Mucosa of descending colon (tissue), 3 donors: ENCODE measurements around the gene VPS9D1. TPM values are rescaled to one million over a fixed set of nuclear protein-coding genes. Genes with fewer than 3 reads are reported as not detected.

Experiments used
- ATAC-seq: fragments of 200-7000 bp; cut with Tn5 transposase; one replicate; pipeline ENCODE4 v1.9.1; 2020; ENCODE audit warnings: mild to moderate bottlenecking, moderate library complexity
- DNase-seq, 3 donors: peaks; one replicate each; pipeline ENCODE4 v3.0.0-alpha.2; 2020
- H3K36me3 ChIP-seq: fragments of 200-600 bp; one replicate; pipeline ENCODE4 v1.8.0; 2021; ENCODE audit warnings: low read depth, mild to moderate bottlenecking
- H3K4me1 ChIP-seq: fragments of 200-600 bp; one replicate; pipeline ENCODE4 v1.8.0; 2021; ENCODE audit warnings: low read depth, mild to moderate bottlenecking
- H3K4me3 ChIP-seq: fragments of 200-600 bp; one replicate; pipeline ENCODE4 v1.8.0; 2021; ENCODE audit warnings: mild to moderate bottlenecking
- H3K9me3 ChIP-seq: fragments of 200-600 bp; one replicate; pipeline ENCODE4 v1.8.0; 2021; ENCODE audit warnings: mild to moderate bottlenecking
- intact Hi-C, 2 donors: fragments of 100-400 bp; cut with DNase I in 1 of 2; cut with micrococcal nuclease in 1 of 2; formaldehyde crosslinking; loops; one replicate each; pipeline versions ENCODE4 v1.11.0 to v1.11.1; 2022; cut with DNase I, micrococcal nuclease
- total RNA-seq, 3 donors: library from RNA; stranded (reverse); fragmentation: NEBNext Ultra II Directional in 2 of 3; extraction: Animal tissue kit (Norgen Biotek cat#: 25700) in 2 of 3; gene quantifications; one replicate each; pipeline versions ENCODE4 v1.2.1 to v1.2.4, GENCODE V29; 2021 to 2023
- TF ChIP-seq, protein P1 (sequence below): fragments of 200-600 bp; IDR thresholded peaks from one replicate; pipeline ENCODE4 v1.8.0; 2022; ENCODE audit warnings: antibody characterized with exemption, mild to moderate bottlenecking
- donor health status: DM: no; HTN: no; CAD: no; lungs with moderate emphysema.
- donor health status: DM: no; HTN: no; CAD: no.
- donor health status: DM: no; HTN: yes; CAD: no.

The VPS9D1 gene
- total RNA-seq, 3 donors from 2014 or later: 15.3 to 20.6 (median 16.4) TPM

DNA sequence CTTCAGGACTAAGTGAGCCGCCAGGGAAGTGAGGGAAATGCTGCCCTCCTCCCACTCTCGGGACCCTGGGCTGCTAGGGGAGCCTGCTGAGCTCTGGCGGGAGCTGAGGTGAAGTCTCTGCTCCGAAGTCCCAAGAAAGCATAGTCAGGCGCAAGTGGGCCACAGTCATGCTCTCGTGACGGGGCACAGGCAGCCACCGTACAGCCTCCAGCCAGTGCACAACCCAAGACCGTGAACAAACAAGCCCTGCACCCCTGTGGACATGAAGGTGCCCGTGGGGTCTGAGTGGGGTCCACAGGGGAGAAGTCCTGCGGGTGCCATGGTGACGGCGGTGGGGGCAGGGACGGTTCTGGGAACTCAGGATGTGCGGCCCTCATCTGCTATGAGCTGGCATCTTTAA, 25.3 kb upstream of the VPS9D1 start:
- intact Hi-C loops: no loop called here
- no peak overlapping the region for H3K4me3 ChIP-seq
- H3K4me1 ChIP-seq: no peaks in the 10 kb centered on the region
- TF ChIP-seq, protein P1, sequence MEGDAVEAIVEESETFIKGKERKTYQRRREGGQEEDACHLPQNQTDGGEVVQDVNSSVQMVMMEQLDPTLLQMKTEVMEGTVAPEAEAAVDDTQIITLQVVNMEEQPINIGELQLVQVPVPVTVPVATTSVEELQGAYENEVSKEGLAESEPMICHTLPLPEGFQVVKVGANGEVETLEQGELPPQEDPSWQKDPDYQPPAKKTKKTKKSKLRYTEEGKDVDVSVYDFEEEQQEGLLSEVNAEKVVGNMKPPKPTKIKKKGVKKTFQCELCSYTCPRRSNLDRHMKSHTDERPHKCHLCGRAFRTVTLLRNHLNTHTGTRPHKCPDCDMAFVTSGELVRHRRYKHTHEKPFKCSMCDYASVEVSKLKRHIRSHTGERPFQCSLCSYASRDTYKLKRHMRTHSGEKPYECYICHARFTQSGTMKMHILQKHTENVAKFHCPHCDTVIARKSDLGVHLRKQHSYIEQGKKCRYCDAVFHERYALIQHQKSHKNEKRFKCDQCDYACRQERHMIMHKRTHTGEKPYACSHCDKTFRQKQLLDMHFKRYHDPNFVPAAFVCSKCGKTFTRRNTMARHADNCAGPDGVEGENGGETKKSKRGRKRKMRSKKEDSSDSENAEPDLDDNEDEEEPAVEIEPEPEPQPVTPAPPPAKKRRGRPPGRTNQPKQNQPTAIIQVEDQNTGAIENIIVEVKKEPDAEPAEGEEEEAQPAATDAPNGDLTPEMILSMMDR: no peak
- H3K36me3 ChIP-seq: no peaks in the 10 kb centered on the region
- ATAC-seq (no peak), DNase-seq (no peak)
- no peaks in the 10 kb centered on the region for H3K9me3 ChIP-seq

DNA sequence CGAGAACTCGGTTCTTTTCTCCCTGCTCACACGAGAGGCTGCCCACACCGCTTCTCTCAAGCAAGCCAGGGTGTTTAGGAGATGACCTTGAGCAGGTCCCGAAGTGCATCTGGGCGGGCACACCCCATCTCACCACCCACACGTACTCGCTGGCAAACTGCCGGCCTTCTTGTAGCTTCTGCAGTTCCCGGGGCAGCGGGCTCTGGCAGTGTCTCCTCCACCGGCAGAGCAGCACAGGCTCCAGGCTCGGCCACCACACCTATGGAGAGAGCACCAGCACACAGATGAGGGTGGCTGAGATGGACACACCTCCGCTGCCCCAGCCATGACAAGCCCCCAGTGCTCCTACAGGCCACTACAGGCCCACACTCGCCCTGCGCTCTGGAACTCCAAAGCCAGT, 24.1 kb upstream of the VPS9D1 start:
- H3K36me3 ChIP-seq: no peaks in the 10 kb centered on the region
- H3K4me3 ChIP-seq: no peak overlapping the region
- no peak for ATAC-seq
- TF ChIP-seq, protein P1: no peak
- no peaks in the 10 kb centered on the region for H3K4me1 ChIP-seq
- intact Hi-C loops: no loop called here
- no peaks in the 10 kb centered on the region for H3K9me3 ChIP-seq
- no peak for DNase-seq

DNA sequence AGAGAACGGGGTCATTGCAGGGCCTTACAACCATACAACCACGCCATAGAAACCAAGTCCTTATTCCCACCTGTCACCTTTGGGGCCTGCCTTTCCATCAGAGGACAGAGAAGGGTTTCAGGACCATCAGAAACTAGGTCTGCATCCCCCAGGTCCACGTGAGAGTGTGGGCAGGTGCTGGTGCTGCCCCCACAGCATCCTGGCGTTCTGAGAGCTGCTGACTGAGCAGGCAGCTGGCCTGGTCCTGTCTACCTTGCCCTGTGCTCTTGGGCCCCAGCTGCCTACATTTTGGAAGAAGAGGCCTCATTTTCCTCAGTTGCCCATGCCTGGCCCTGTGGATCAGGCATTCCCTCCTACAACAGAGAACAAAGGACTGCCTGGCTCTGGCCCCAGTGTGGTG, 22.2 kb upstream of the VPS9D1 start:
- ATAC-seq (no peak), DNase-seq (no peak)
- intact Hi-C loops: no loop called here
- Histone ChIP-seq H3K36me3 (no peaks in the 10 kb centered on the region), H3K9me3 (no peaks in the 10 kb centered on the region), H3K4me1 (no peaks in the 10 kb centered on the region), H3K4me3 (no peak overlapping the region)
- TF ChIP-seq, protein P1: no peak

DNA sequence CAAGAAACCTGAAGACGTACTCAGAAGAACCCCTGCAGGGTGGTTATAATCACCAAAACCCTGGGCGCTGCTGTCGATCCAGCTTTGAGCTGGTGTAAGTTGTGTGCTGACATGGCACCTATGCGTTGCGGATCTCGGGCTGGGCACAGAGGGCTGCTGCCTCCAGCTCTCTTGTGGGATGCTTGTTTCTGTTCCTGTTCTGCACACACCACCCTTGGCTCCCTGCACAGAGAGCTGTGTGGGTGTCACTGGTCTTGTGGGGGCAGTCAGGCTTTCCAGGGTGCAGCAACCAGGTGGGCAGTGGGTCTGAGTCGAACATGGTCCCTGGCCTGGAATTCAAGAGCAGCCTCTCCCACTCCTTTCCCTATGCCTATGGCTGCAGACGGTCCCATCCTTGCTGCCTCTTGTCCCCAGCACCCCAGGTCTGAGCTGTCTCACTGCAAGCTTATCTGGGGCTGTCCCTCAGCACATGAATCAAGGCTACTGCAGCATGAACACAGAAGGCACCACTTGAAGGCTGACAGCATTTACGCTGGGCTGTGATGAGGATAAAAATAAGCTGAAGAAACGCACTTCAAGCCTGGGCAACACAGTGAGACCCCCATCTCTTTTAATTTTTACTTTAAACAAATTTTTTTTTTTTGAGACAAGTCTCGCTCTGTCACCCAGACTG, 20.8 kb upstream of the VPS9D1 start:
- ATAC-seq (peak; percentile 4), DNase-seq (no peak)
- no peaks in the 10 kb centered on the region for H3K36me3 ChIP-seq
- no peaks in the 10 kb centered on the region for H3K4me1 ChIP-seq
- TF ChIP-seq, protein P1: no peak
- H3K9me3 ChIP-seq: no peaks in the 10 kb centered on the region
- intact Hi-C loops: no loop called here
- H3K4me3 ChIP-seq: no peak overlapping the region

DNA sequence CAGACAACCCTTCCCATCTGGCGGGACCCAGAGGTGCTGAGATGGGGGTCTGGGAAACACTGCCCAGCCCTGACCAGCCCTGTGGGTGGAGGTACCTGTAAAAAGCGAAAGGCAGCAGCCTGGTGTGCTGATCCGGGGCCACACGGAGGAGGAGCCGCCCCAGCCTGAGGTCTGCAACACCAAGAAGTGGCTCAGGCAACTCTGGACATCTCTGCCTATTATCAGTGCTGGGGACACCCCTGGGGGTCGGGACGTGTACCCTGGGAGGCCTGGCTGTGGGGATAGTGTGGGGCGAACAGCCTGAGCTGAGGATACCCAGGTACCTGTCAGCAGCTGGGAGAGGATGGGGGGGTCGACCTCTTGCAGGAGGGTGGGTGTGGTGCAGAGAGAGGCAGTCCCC, 18.7 kb upstream of the VPS9D1 start:
- DNase-seq (no peak), ATAC-seq (peak; percentile 5)
- TF ChIP-seq, protein P1: no peak
- Histone ChIP-seq H3K4me1 (no peaks in the 10 kb centered on the region), H3K4me3 (no peak overlapping the region), H3K9me3 (no peaks in the 10 kb centered on the region), H3K36me3 (no peaks in the 10 kb centered on the region)
- intact Hi-C loops: no loop called here
